MM.1S (cell line): ENCODE results near the gene NCOA1.

Source experiments
- EZH2 ChIP-seq: fragments of 300-600 bp; sonication (generic); optimal IDR thresholded peaks from 2 replicates; pipeline ENCODE3; 2017; ENCODE audit warnings: low read depth, mild to moderate bottlenecking, antibody characterized with exemption, low read length, mixed read lengths
- TF ChIP-seq, protein P1 (sequence below): fragments of 300-600 bp; sonication (generic); IDR thresholded peaks from 2 replicates; pipeline ENCODE4 v1.5.1; 2016; ENCODE audit warnings: antibody characterized with exemption, low read length, mixed read lengths

DNA sequence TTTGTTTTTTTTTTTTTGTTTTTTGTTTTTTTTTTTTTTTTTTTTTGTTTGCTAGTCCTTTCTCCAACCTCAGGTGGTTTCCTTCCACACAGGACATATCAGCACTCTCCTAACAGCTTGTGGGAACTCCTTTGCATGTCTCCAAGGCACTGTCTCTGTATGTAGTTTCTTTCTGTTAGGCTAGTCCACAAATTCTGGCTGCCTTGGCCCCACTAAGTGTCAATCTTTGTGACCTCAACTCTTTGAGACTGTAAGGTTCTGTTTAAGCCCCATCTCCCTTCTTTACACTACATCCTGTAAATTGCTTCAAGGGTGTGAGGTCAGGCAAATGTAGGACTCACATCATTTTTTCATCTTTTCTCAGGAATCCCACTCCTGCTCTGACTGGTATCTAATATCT is 85.1 kb downstream of the NCOA1 start:
- TF ChIP-seq, protein P1, sequence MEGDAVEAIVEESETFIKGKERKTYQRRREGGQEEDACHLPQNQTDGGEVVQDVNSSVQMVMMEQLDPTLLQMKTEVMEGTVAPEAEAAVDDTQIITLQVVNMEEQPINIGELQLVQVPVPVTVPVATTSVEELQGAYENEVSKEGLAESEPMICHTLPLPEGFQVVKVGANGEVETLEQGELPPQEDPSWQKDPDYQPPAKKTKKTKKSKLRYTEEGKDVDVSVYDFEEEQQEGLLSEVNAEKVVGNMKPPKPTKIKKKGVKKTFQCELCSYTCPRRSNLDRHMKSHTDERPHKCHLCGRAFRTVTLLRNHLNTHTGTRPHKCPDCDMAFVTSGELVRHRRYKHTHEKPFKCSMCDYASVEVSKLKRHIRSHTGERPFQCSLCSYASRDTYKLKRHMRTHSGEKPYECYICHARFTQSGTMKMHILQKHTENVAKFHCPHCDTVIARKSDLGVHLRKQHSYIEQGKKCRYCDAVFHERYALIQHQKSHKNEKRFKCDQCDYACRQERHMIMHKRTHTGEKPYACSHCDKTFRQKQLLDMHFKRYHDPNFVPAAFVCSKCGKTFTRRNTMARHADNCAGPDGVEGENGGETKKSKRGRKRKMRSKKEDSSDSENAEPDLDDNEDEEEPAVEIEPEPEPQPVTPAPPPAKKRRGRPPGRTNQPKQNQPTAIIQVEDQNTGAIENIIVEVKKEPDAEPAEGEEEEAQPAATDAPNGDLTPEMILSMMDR = no peak
- no peak for TF ChIP-seq EZH2
